ENCODE measurements around the gene CYTH3. TPM values are rescaled to one million over a fixed set of nuclear protein-coding genes. Genes with fewer than 3 reads are reported as not detected.

CYTH3 gene
- total and polyA plus RNA-seq, 2 of the 8 experiments (the other 6 are each of a cell fraction or from before 2014, with no cell fraction given): 10.3 to 11.9 TPM

GRCh38 chr7:6288270-6288860, 15.9 kb upstream of the CYTH3 start:
- no peaks in the 10 kb centered on the region; a peak in 1 of 4 replicates for H3K9me3 ChIP-seq (ENCODE audit: insufficient read depth in 2 of 2, low read depth in 1 of 2, low read length in 1 of 2)
- no peak overlapping the region for H3K56ac ChIP-seq (replicated peaks; ENCODE audit: insufficient read length, low read depth, low read length)
- H3K27ac ChIP-seq (ENCODE audit: low read depth, low read length): no peak overlapping the region
- peaks cover 2% of the 10 kb centered on the region; the same call in 1 of the 2 replicates for H3K23me2 ChIP-seq (ENCODE audit: low read depth, low read length)
- WGBS, 2 experiments (ENCODE audit: extremely low coverage in 1 of 2, insufficient coverage in 1 of 2, insufficient read length in 1 of 2, insufficient replicate concordance in 2 of 2, low coverage in 1 of 2, low lambda C conversion rate in 2 of 2, missing lambda C conversion rate in 1 of 2): 100% methylated on average over 2 of the region's 2 CpGs; no CpG with 5 or more reads in 1 of the 2 experiments
- no peak overlapping the region for H3K14ac ChIP-seq (ENCODE audit: insufficient read length)
- H3K79me2 ChIP-seq (ENCODE audit: control insufficient read depth in 1 of 2, insufficient read depth in 2 of 2, low read length in 2 of 2): no peaks in the 10 kb centered on the region
- H4K8ac ChIP-seq (ENCODE audit: extremely low read depth, insufficient read depth, low read length): no peak overlapping the region
- DNase-seq (ENCODE audit: low read depth in 1 of 2, low spot score in 2 of 2) (no peak), FAIRE-seq (no peak)
- POLR2A ChIA-PET (ENCODE audit: partially characterized antibody): interaction anchor here (0.6 kb wide), 1 partner anchor 679 kb away, joined by 4 read pairs; no protein-coding TSS in a partner anchor
- no peak overlapping the region for H3K18ac ChIP-seq (ENCODE audit: extremely low read depth, low read length)
- no peak overlapping the region for H3K4me3 ChIP-seq (ENCODE audit: extremely low read depth in 1 of 4, insufficient read depth in 2 of 4, low read depth in 3 of 4, low read length in 4 of 4)
- no peak overlapping the region for H3K9ac ChIP-seq (replicated peaks in 1 of 4; ENCODE audit: extremely low read depth in 1 of 4, low read depth in 3 of 4, low read length in 3 of 4)
- no peak overlapping the region for H3K4me2 ChIP-seq (ENCODE audit: insufficient read depth in 1 of 2, low read depth in 2 of 2, low read length in 2 of 2)
- H2BK120ac ChIP-seq (replicated peaks; ENCODE audit: low read depth, low read length): no peak overlapping the region
- H3K23ac ChIP-seq (ENCODE audit: insufficient read length): no peak overlapping the region
- no peak overlapping the region for H2BK12ac ChIP-seq (ENCODE audit: low read depth, low read length)
- no peak for TF ChIP-seq CHD2 (IDR thresholded peaks at IDR 0.05; ENCODE audit: low read length)
- TF ChIP-seq YY1 (IDR thresholded peaks at IDR 0.05; ENCODE audit: low read depth, low read length): no peak
- no peak for TF ChIP-seq HDAC6 (IDR thresholded peaks at IDR 0.05; ENCODE audit: low read depth, low read length)
- H4K20me1 ChIP-seq (replicated peaks in 1 of 2; ENCODE audit: control insufficient read depth in 1 of 2, insufficient read depth in 2 of 2, low read length in 2 of 2): no peaks in the 10 kb centered on the region
- no peaks in the 10 kb centered on the region for H3K27me3 ChIP-seq (replicated peaks in 1 of 4; ENCODE audit: control insufficient read depth in 3 of 4, extremely low read depth in 1 of 4, insufficient read depth in 3 of 4, low read length in 3 of 4)
- no peaks in the 10 kb centered on the region for H3K36me3 ChIP-seq (ENCODE audit: control insufficient read depth in 2 of 4, insufficient read depth in 4 of 4, low read length in 3 of 4)
- no peak overlapping the region for H4K91ac ChIP-seq (replicated peaks; ENCODE audit: insufficient read length, low read length)
- no peak overlapping the region for H2AK5ac ChIP-seq (ENCODE audit: low read depth, low read length)
- no peaks in the 10 kb centered on the region for H3K79me1 ChIP-seq (ENCODE audit: low read depth, low read length)
- no peak overlapping the region for H2BK5ac ChIP-seq (ENCODE audit: low read depth, low read length)
- CTCF ChIA-PET (ENCODE audit: partially characterized antibody): interaction anchor here (0.6 to 1.2 kb wide), 3 partner anchors 14 to 150 kb away, joined by 3 to 4 read pairs (median 3); no protein-coding TSS in a partner anchor
- H2BK15ac ChIP-seq (ENCODE audit: low read length): no peak overlapping the region
- H2BK20ac ChIP-seq (ENCODE audit: low read length): no peak overlapping the region
- H3K4me1 ChIP-seq (replicated peaks in 1 of 4; ENCODE audit: control insufficient read depth in 3 of 4, insufficient read depth in 4 of 4, low read length in 3 of 4): no peaks in the 10 kb centered on the region
- no peak overlapping the region for H3K4ac ChIP-seq (replicated peaks; ENCODE audit: insufficient read length, low read depth, low read length)
- no peak overlapping the region for H4K5ac ChIP-seq (ENCODE audit: insufficient read length, low read depth, low read length)
- H2AFZ ChIP-seq (ENCODE audit: low read length): no peak overlapping the region

Data from H1 (cell line).